Small intestine (tissue), 7 donors: ENCODE results near the gene PIP5KL1. TPM values are rescaled to one million over a fixed set of nuclear protein-coding genes. Genes with fewer than 3 reads are reported as not detected.
A peak's percentile ranks its signal among the peaks of the same experiment; 100 is the strongest.

Experiments used
- DNase-seq, 2 donors: peaks; one replicate each; pipeline versions ENCODE4 v3.0.0 to v3.0.0-alpha.2; 2013
- FAIRE-seq: peaks from 2 replicates; lab custom pipeline; 2012; peaks lifted over from hg19 to GRCh38; lab: Jason Lieb, UNC
- H3K27ac ChIP-seq, 3 donors: one replicate each; pipeline ENCODE4 v1.5.1; 2013; ENCODE audit warnings: low read length in 2 of 3, mild to moderate bottlenecking in 2 of 3, control low read depth in 1 of 3, inconsistent platforms in 1 of 3, low read depth in 1 of 3, moderate library complexity in 1 of 3
- H3K27me3 ChIP-seq, 3 donors: one replicate each; pipeline ENCODE4 v1.6.1; 2013; ENCODE audit warnings: low read length in 3 of 3, inconsistent platforms in 1 of 3; ENCODE audit not compliant: control insufficient read depth in 3 of 3, insufficient read depth in 3 of 3
- H3K36me3 ChIP-seq, 3 donors: one replicate each; pipeline ENCODE4 v1.6.1; 2013; ENCODE audit warnings: low read length in 3 of 3, inconsistent platforms in 1 of 3, low read depth in 1 of 3, mild to moderate bottlenecking in 1 of 3, moderate library complexity in 1 of 3; ENCODE audit not compliant: control insufficient read depth in 3 of 3, insufficient read depth in 2 of 3
- H3K4me1 ChIP-seq, 3 donors: one replicate each; pipeline ENCODE4 v1.6.1; 2013; ENCODE audit warnings: low read length in 2 of 3, inconsistent platforms in 1 of 3, low read depth in 1 of 3, mild to moderate bottlenecking in 1 of 3, moderate library complexity in 1 of 3; ENCODE audit not compliant: control insufficient read depth in 3 of 3, insufficient read depth in 2 of 3
- H3K4me3 ChIP-seq, 3 donors: one replicate each; pipeline ENCODE4 v1.5.1; 2013; ENCODE audit warnings: low read length in 3 of 3, control low read depth in 1 of 3, inconsistent platforms in 1 of 3, low read depth in 1 of 3, mild to moderate bottlenecking in 1 of 3, moderate library complexity in 1 of 3
- H3K9me3 ChIP-seq, 2 donors: one replicate each; pipeline ENCODE4 v1.6.1; 2013; ENCODE audit warnings: low read depth in 1 of 2, low read length in 1 of 2; ENCODE audit not compliant: control insufficient read depth in 2 of 2, insufficient read depth in 1 of 2
- WGBS, 3 donors: extraction: QIAGEN DNeasy Blood & Tissue Kit; methylation state at CpG; one replicate each; pipeline ENCODE4 v1.1.7; 2013; 5-methylcytosine and 5-hydroxymethylcytosine counted together
- polyA plus RNA-seq, 4 donors: library from polyadenylated mRNA; stranded (reverse) in 3 of 4; unstranded in 1 of 4; fragments of 200-250 nt in 3 of 4; fragments of 120-200 nt in 1 of 4; gene quantifications; one replicate each; pipeline versions ENCODE4 v1.2.1 to v1.2.3, GENCODE V29; 2013
- donor health status: healthy with polysubstance abuse.
- donor health status: control.
- donor health status: control.
- donor health status: Bipolar disorder and iron deficiency.
- donor health status: healthy.

PIP5KL1 gene
- polyA plus RNA-seq, 4 donors = 0.40 to 0.81 (median 0.60) TPM; not detected in 1

DNA sequence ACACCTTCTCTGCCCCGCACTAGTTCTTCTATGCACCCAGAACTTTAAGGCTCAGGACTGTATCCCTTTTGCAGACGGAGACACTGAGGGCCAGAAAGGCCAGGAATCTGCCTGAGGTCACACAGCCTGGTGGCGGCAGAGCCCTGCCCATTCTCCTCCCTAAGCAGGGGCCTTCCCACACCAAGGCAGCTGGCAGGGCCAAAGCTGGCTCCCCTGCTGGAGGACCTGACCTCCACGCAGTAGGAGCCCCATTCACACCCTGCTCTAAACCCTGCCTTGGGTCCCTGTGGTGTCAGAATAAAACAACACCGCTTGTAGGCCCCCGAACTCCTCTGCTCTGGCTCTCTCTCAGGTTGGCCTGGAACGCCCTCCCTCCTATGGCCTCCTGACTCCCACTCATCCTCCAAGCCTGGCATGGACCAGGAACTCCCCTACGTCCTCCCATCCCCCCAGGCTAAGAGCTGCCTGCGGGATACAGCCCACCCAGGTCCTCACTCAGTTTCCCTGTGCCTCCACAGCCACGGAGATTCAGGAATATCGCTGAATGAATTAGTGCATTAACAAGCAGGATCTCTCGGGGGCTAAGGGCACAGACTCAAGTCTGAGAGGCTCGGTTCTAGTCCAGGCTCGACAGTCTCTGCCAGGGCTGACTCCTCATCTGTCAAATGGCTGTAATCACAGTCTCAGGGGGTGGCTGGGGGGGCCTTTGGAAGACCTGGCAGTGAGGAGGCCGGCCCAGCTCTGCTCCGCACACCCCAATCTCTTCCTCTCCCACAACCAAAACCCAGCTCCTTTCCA lies 34.0 kb downstream of the PIP5KL1 start:
- FAIRE-seq (no peak), DNase-seq (no peak)
- WGBS, 3 donors = 71 to 80% (median 77%) methylated on average over 16 of the region's 16 CpGs
- peaks cover 0 to 14% (median 0%) of the 10 kb centered on the region in 3 donors for H3K27me3 ChIP-seq
- H3K36me3 ChIP-seq = peaks cover 0 to 31% (median 13%) of the 10 kb centered on the region in 3 donors
- peak overlapping the region in 1 of 3 donors; percentile 57 for H3K27ac ChIP-seq
- H3K9me3 ChIP-seq = peaks cover 0 to 42% of the 10 kb centered on the region in 2 donors
- peaks cover 0 to 21% (median 4%) of the 10 kb centered on the region in 3 donors for H3K4me1 ChIP-seq
- H3K4me3 ChIP-seq = no peak overlapping the region

DNA sequence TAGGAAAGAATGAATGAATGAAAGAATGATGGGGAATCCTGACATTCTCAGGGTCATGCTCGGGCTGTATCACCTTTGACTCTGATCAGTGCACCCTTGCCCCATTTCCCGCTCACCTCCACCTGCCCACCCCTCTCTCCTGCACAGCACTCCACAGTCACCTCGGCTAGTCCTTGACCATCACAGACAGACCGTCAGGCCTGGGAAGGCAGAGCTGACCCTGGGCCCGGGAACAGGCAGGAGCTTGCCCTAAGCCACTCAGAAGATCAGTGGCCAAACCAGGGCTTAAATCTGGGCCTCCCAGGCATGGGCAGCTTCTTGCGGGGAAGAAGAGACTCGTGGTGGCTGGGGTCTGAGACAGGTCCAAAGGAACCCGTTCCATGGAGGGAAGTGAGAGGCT lies 34.8 kb downstream of the PIP5KL1 start:
- WGBS, 3 donors = 94 to 97% (median 96%) methylated on average over 8 of the region's 8 CpGs
- DNase-seq (no peak), FAIRE-seq (no peak)
- peaks cover 0 to 33% (median 13%) of the 10 kb centered on the region in 3 donors for H3K36me3 ChIP-seq
- H3K27me3 ChIP-seq = peaks cover 0 to 14% (median 0%) of the 10 kb centered on the region in 3 donors
- peaks cover 0 to 21% (median 4%) of the 10 kb centered on the region in 3 donors for H3K4me1 ChIP-seq
- no peak overlapping the region for H3K27ac ChIP-seq
- no peak overlapping the region for H3K4me3 ChIP-seq
- H3K9me3 ChIP-seq = peaks cover 0 to 42% of the 10 kb centered on the region in 2 donors

DNA sequence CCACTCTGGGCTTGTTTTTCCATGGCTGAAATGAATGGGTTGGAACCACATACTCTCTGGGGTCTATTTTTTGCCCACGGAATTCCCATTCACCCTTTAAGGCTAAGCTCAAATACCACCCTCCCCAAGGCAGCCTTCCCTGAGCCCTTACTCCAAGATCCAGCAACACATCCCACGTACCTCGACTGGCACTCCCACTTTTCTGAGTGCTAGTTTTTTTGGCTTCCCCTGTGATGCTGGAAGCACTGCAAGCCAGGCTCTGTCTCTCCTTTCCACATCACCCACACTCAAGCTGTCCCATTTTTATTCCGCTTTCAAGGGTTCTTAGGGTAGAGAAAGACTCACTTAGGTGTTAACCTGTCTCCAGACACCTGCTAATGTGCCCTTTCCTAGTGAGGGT lies 37.2 kb downstream of the PIP5KL1 start:
- FAIRE-seq (no peak), DNase-seq (no peak)
- Histone ChIP-seq H3K27ac (no peak overlapping the region), H3K4me3 (no peak overlapping the region), H3K27me3 (peaks cover 0 to under 1% (median 0%) of the 10 kb centered on the region in 3 donors), H3K9me3 (peaks cover 0 to 42% of the 10 kb centered on the region in 2 donors), H3K4me1 (peaks cover 0 to 10% (median under 1%) of the 10 kb centered on the region in 3 donors), H3K36me3 (peaks cover 0 to 42% (median 15%) of the 10 kb centered on the region in 3 donors)
- WGBS, 3 donors = 93 to 94% (median 94%) methylated on average over 4 of the region's 4 CpGs

DNA sequence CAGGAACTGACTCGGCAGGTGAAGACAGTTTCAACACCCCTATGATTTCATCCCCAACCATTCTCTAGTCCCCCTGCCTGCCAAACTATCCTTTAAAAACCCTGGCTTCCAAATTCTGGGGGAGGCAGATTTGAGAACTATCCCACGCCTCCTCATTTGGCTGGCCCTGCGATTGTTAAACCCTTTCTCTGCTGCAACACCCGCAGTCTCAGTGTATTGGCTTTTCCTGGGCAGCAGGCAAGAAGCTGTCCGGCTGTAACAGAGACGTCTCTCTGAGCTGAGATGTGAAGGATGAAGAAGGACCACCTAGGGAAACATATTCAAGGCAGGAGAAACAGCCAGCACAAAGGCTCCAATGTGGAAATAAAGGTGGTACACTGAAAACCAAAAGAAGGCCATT lies 37.7 kb downstream of the PIP5KL1 start:
- FAIRE-seq (no peak), DNase-seq (no peak)

DNA sequence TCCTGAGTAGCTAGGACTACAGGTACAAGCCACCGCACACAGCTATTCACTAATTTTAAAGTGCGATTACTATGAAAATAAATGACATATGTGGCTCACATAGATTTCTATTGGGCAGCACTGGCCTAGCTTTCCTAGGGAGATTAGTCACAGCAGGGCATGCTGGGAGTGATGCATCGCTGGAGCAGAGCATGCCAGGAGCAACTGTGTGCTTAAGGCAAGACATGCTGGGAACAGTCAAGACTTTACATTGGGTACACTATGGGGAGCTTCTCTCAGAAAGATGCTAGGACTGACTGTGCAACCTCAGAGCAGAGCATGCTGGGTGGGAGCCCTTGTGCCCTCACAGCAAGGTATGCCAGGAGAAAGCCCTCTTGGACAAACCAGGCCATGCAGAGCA lies 40.5 kb downstream of the PIP5KL1 start:
- Histone ChIP-seq H3K4me1 (no peaks in the 10 kb centered on the region), H3K27ac (no peak overlapping the region), H3K36me3 (peaks cover 0 to 52% (median 12%) of the 10 kb centered on the region in 3 donors), H3K9me3 (peaks cover 0 to 34% of the 10 kb centered on the region in 2 donors), H3K27me3 (no peaks in the 10 kb centered on the region), H3K4me3 (no peak overlapping the region)
- FAIRE-seq (no peak), DNase-seq (no peak)
- 93 to 96% (median 94%) methylated on average over 3 of the region's 3 CpGs for WGBS, 3 donors

More for the DNA sequence above, 37.7 kb downstream of the PIP5KL1 start:
- H3K36me3 ChIP-seq = peaks cover 0 to 42% (median 15%) of the 10 kb centered on the region in 3 donors
- no peaks in the 10 kb centered on the region for H3K27me3 ChIP-seq
- 88 to 97% (median 94%) methylated on average over 6 of the region's 6 CpGs for WGBS, 3 donors
- peaks cover 0 to 42% of the 10 kb centered on the region in 2 donors for H3K9me3 ChIP-seq
- no peak overlapping the region for H3K4me3 ChIP-seq
- H3K27ac ChIP-seq = no peak overlapping the region
- peaks cover 0 to 9% (median 0%) of the 10 kb centered on the region in 3 donors for H3K4me1 ChIP-seq

DNA sequence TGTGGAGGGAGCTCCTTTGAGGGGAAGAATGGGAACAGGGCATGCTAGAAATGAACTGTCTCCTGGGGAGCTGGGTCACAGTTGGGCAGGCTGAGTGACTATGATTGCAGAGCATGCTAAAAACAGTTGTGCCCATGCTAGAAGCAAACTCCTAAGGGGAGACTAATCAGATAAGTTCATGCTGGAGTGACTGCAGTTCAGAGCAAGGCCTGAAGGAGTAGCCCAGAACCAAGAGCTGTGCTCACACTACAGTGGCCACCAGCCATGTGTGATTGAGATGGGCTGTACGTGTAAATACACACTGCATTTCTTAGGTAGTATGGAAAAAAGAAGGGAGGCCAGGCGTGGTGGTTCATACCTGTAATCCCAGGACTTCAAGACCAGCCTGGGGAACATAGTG lies 42.8 kb downstream of the PIP5KL1 start:
- no peak overlapping the region for H3K4me3 ChIP-seq
- no peaks in the 10 kb centered on the region for H3K27me3 ChIP-seq
- FAIRE-seq = no peak
- no peak overlapping the region for H3K27ac ChIP-seq
- DNase-seq = no peak
- H3K9me3 ChIP-seq = peaks cover 0 to 11% of the 10 kb centered on the region in 2 donors
- 75 to 82% (median 78%) methylated on average over 2 of the region's 2 CpGs for WGBS, 3 donors
- peaks cover 0 to 45% (median 3%) of the 10 kb centered on the region in 3 donors for H3K36me3 ChIP-seq
- no peaks in the 10 kb centered on the region for H3K4me1 ChIP-seq

DNA sequence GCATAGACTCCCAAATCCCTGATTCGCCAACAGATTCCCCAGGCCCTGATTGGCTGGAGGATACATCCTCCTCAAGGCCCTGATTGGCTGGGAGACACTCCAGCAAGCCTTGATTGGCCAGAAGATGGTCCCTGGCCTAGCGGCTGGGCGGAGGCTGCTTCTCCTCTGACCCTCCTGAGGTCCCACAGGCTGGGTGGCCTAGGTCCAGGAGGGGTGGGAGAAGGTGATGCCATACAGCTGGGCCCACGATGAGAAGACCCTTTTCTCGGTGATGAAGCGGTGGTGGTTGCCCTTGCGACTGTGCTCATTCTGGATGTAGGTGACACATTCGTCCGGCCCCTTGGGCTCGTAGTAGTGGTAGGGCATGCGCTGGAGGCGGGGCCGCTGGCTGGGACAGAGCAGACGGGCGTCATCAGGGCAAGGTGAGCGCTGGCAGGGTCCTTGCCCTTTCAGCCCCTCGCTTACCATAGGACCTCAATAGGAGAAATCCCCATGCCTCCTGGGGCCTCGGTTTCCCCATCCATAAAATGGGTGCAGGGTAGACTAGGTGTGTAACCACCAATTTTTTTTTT lies 44.1 kb downstream of the PIP5KL1 start:
- Histone ChIP-seq H3K27me3 (no peaks in the 10 kb centered on the region), H3K4me1 (no peaks in the 10 kb centered on the region), H3K4me3 (no peak overlapping the region), H3K36me3 (peaks cover 0 to 47% (median 2%) of the 10 kb centered on the region in 3 donors), H3K27ac (no peak overlapping the region), H3K9me3 (no peaks in the 10 kb centered on the region)
- WGBS, 3 donors = 93 to 96% (median 95%) methylated on average over 18 of the region's 18 CpGs
- FAIRE-seq (no peak), DNase-seq (no peak)

DNA sequence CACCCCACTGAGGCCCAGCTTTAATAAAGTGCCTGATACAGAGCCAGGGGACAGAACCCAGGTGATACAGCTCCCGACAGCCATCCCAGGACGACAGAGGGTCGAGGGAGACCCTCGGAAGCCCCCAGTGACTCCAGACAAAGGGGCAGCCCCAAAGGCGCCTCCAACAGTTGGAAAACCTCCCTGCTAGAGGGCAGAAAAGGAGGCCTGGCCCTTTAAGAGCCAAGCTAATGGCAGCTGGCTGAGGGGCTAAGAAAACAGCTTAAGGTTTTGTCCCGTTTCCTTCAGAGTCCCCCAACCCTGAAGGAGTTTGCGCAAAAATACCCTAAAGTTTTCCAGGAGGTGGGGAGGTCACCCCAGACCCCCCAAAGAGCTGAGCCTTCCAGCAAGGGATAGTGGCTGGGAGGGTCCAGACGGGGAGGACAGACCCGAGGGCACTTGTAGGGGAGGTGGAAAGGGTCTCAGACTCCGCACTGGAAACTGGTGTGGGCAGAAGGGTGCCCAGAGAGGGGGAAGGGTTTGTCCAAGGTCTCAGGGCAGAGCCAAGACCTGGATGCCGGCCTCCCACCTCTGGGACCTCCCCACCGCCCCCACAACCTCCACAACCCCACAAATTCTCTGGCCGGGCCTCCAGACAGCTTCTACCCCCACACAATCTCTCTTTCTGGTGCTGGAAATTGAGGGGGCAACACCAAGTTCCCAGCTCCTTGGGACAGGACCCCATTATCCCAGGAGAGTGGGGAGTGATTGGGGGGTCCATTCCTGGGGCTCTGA lies 44.9 kb downstream of the PIP5KL1 start:
- Histone ChIP-seq H3K4me3 (no peak overlapping the region), H3K4me1 (no peaks in the 10 kb centered on the region), H3K27ac (no peak overlapping the region), H3K27me3 (no peaks in the 10 kb centered on the region), H3K9me3 (no peaks in the 10 kb centered on the region), H3K36me3 (peaks cover 0 to 44% (median 2%) of the 10 kb centered on the region in 3 donors)
- no peak for DNase-seq
- no peak for FAIRE-seq
- 79 to 82% (median 80%) methylated on average over 13 of the region's 13 CpGs for WGBS, 3 donors
